HCT116 (cell line): ENCODE results near the gene BCL7A.

Experiments
- CTCF ChIP-seq, 3 experiments: fragments of 200-600 bp in 1 of 3; sonication (generic) in 1 of 3; IDR thresholded peaks in 2 of 3; conservative IDR thresholded peaks in 1 of 3; 2 replicates each; pipeline ENCODE4 v1.5.1; 2012 to 2017; ENCODE audit warnings: low read depth in 2 of 3, low read length in 2 of 3, antibody characterized with exemption in 1 of 3, borderline replicate concordance in 1 of 3, control low read depth in 1 of 3, mild to moderate bottlenecking in 1 of 3, mixed read lengths in 1 of 3, mixed run types in 1 of 3, moderate library complexity in 1 of 3; ENCODE audit not compliant: insufficient read depth in 1 of 3
- RAD21 ChIP-seq: IDR thresholded peaks from 2 replicates; pipeline ENCODE4 v1.6.1; 2012; ENCODE audit warnings: low read depth, mild to moderate bottlenecking
- ZFX ChIP-seq: fragments of 450-650 bp; IDR thresholded peaks from 2 replicates; pipeline ENCODE4 v1.6.1; 2017

GRCh38 chr12:122086641-122087285 is 65.1 kb downstream of the BCL7A start:
- TF ChIP-seq CTCF (IDR thresholded peaks at IDR 0.05 in 2 of 3, conservative IDR thresholded peaks at IDR 0.05 in 1 of 3; ENCODE audit: borderline replicate concordance in 1 of 3, insufficient read depth in 1 of 3, low read depth in 2 of 3, low read length in 2 of 3) (no peak), RAD21 (no peak), ZFX (no peak)
